ENCODE results near the gene HSD11B1L.
A peak's percentile ranks its signal among the peaks of the same experiment; 100 is the strongest.

The HSD11B1L gene

GRCh38 chr19:5683177-5683886 is 2.5 kb downstream of the HSD11B1L start:
- H3K9me3 ChIP-seq (ENCODE audit: insufficient read depth, low read length), result no peaks in the 10 kb centered on the region
- H3K36me3 ChIP-seq (ENCODE audit: low read length), result no peaks in the 10 kb centered on the region
- peaks cover 7% of the 10 kb centered on the region for H3K79me2 ChIP-seq (ENCODE audit: insufficient read depth, low read length)
- H3K9me2 ChIP-seq (replicated peaks; ENCODE audit: insufficient read depth, low read length), result no peaks in the 10 kb centered on the region
- H3K4me2 ChIP-seq (ENCODE audit: low read depth, low read length, poor library complexity, severe bottlenecking), result no peak overlapping the region
- peaks cover 5% of the 10 kb centered on the region; the same call in 1 of the 2 replicates for H3F3A ChIP-seq (ENCODE audit: insufficient read depth)
- no peaks in the 10 kb centered on the region for H4K20me1 ChIP-seq (ENCODE audit: low read depth, low read length)
- H2AFZ ChIP-seq (ENCODE audit: low read depth, low read length, severe bottlenecking), result no peak overlapping the region
- H3K4me3 ChIP-seq (ENCODE audit: insufficient read depth, low read length, poor library complexity, severe bottlenecking), result no peak overlapping the region
- no peak overlapping the region for H3K27ac ChIP-seq (ENCODE audit: low read depth, low read length)
- TF ChIP-seq CTCF (IDR thresholded peaks at IDR 0.05; ENCODE audit: insufficient read depth, low read length, poor library complexity, severe bottlenecking), result no peak
- TF ChIP-seq EZH2phosphoT487 (conservative IDR thresholded peaks at IDR 0.05; ENCODE audit: low read length), result no peak
- H3K27me3 ChIP-seq (ENCODE audit: low read length), result no peaks in the 10 kb centered on the region
- no peak overlapping the region for H3K9ac ChIP-seq (ENCODE audit: low read length)

DNA sequence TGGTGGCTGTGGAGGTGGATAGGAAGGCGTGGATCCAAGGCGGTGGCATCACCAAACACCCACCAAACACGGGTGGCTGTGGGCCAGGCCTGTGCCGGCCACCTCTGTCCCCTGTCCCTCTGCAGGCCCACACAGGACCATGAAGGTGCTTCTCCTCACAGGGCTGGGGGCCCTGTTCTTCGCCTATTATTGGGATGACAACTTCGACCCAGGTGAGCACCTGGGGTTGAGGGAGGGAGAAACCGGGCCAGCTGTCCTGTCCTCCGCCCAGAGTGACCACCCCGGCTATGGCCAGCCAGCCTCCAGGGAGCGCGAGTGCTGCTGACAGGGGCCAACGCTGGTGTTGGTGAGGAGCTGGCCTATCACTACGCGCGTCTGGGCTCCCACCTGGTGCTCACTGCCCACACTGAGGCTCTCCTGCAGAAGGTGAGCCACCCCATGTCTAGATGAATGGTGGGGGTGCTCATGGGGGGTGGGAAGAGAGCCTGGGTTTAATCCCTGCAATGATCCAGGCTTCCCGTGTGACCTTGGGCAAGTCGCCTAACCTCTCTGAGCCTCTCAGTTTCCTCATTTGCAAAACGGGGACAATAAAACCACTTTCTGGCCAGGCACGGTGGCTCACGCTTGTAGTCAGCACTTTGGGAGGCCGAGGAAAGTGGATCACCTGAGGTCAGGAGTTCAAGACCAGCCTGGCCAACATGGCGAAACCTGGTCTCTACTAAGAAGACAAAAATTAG is 4.0 kb downstream of the HSD11B1L start:
- Histone ChIP-seq H3K79me2 (ENCODE audit: insufficient read depth, low read length) (peaks cover 3% of the 10 kb centered on the region), H4K20me1 (ENCODE audit: low read depth, low read length) (no peaks in the 10 kb centered on the region), H3K9ac (ENCODE audit: low read length) (no peak overlapping the region), H3F3A (ENCODE audit: insufficient read depth) (peaks cover 10% of the 10 kb centered on the region; the same call in 1 of the 2 replicates), H3K4me3 (ENCODE audit: insufficient read depth, low read length, poor library complexity, severe bottlenecking) (no peak overlapping the region), H3K27ac (ENCODE audit: low read depth, low read length) (no peak overlapping the region), H3K9me3 (ENCODE audit: insufficient read depth, low read length) (no peaks in the 10 kb centered on the region), H3K27me3 (ENCODE audit: low read length) (no peaks in the 10 kb centered on the region), H3K36me3 (ENCODE audit: low read length) (no peaks in the 10 kb centered on the region), H3K4me2 (ENCODE audit: low read depth, low read length, poor library complexity, severe bottlenecking) (no peak overlapping the region), H3K9me2 (replicated peaks; ENCODE audit: insufficient read depth, low read length) (no peaks in the 10 kb centered on the region), H2AFZ (ENCODE audit: low read depth, low read length, severe bottlenecking) (no peak overlapping the region)
- TF ChIP-seq EZH2phosphoT487 (conservative IDR thresholded peaks at IDR 0.05; ENCODE audit: low read length), result no peak
- TF ChIP-seq CTCF (IDR thresholded peaks at IDR 0.05; ENCODE audit: insufficient read depth, low read length, poor library complexity, severe bottlenecking), result no peak

GRCh38 chr19:5686326-5686646 is 5.5 kb downstream of the HSD11B1L start:
- no peaks in the 10 kb centered on the region for H3K9me3 ChIP-seq (ENCODE audit: insufficient read depth, low read length)
- TF ChIP-seq EZH2phosphoT487 (conservative IDR thresholded peaks at IDR 0.05; ENCODE audit: low read length), result no peak
- TF ChIP-seq CTCF (IDR thresholded peaks at IDR 0.05; ENCODE audit: insufficient read depth, low read length, poor library complexity, severe bottlenecking), result no peak

More at GRCh38 chr19:5686326-5686646, 5.5 kb downstream of the HSD11B1L start:
- H3K4me3 ChIP-seq (ENCODE audit: insufficient read depth, low read length, poor library complexity, severe bottlenecking), result peak overlapping the region; percentile 62
- H2AFZ ChIP-seq (ENCODE audit: low read depth, low read length, severe bottlenecking), result peak overlapping the region; percentile 85
- H3F3A ChIP-seq (ENCODE audit: insufficient read depth), result peaks cover 21% of the 10 kb centered on the region
- peak overlapping the region; percentile 75 for H3K4me2 ChIP-seq (ENCODE audit: low read depth, low read length, poor library complexity, severe bottlenecking)
- peak overlapping the region; percentile 65 for H3K9ac ChIP-seq (ENCODE audit: low read length)
- no peaks in the 10 kb centered on the region; the same call in 1 of the 2 replicates for H3K36me3 ChIP-seq (ENCODE audit: low read length)
- no peaks in the 10 kb centered on the region for H3K9me2 ChIP-seq (replicated peaks; ENCODE audit: insufficient read depth, low read length)
- H3K27ac ChIP-seq (ENCODE audit: low read depth, low read length), result peak overlapping the region; percentile 58; the same call in 1 of the 2 replicates
- H4K20me1 ChIP-seq (ENCODE audit: low read depth, low read length), result no peaks in the 10 kb centered on the region
- H3K79me2 ChIP-seq (ENCODE audit: insufficient read depth, low read length), result peaks cover 12% of the 10 kb centered on the region
- H3K27me3 ChIP-seq (ENCODE audit: low read length), result no peaks in the 10 kb centered on the region
